ENCODE data around the gene SGO2.

The SGO2 gene

DNA sequence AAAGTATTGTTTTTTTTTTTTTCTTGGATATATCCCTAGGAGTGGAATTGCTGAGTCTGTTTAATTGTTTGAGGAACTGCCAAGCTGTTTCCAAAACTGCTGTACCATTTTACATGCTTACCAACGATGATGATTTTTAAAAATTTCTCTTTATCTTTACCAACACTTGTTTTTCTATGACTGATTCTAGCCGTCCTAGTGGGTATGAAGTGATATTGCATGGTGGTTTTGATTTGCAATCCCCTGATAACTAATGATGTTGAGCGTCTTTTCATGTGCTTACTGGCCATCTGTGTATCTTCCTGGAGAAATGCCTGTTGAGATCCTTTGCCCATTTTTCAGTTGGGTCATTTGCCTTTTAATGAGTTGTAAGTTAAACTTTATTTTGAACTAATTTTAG, 51.0 kb downstream of the SGO2 start:
- ChIA-PET POLR2A (no interaction called here), CTCF (interaction anchor here (0.6 to 1.9 kb wide), 4 partner anchors 9 to 127 kb away, joined by 3 to 11 read pairs (median 4); partner anchors contain the start of gene AOX1)
- WGBS (ENCODE audit: insufficient coverage), result 100% methylated on average over 1 of the region's 3 CpGs
- Histone ChIP-seq H3K9me3 (ENCODE audit: control extremely low read depth in 1 of 5, control insufficient read depth in 4 of 5, insufficient read depth in 2 of 5, low read depth in 1 of 5, low read length in 4 of 5) (no peaks in the 10 kb centered on the region), H3K27ac (ENCODE audit: insufficient read depth in 1 of 2, low read depth in 1 of 2, low read length in 2 of 2, poor library complexity in 1 of 2, severe bottlenecking in 2 of 2) (no peak overlapping the region), H3K4me1 (ENCODE audit: control extremely low read depth in 1 of 4, control insufficient read depth in 4 of 4, insufficient read depth in 4 of 4, low read length in 3 of 4) (no peaks in the 10 kb centered on the region), H3K4me3 (ENCODE audit: control insufficient read depth in 1 of 7, extremely low read depth in 1 of 7, insufficient read depth in 4 of 7, low read depth in 2 of 7, low read length in 6 of 7) (no peak overlapping the region), H3K36me3 (ENCODE audit: control insufficient read depth in 4 of 4, insufficient read depth in 4 of 4, low read length in 3 of 4) (peaks cover 0 to 17% (median 5%) of the 10 kb centered on the region in 4 experiments), H3K27me3 (replicated peaks in 2 of 5; ENCODE audit: control insufficient read depth in 4 of 5, insufficient read depth in 5 of 5, low read length in 4 of 5) (no peaks in the 10 kb centered on the region)
- DNase-seq, result peak; percentile 5 to 50 (median 41)

DNA sequence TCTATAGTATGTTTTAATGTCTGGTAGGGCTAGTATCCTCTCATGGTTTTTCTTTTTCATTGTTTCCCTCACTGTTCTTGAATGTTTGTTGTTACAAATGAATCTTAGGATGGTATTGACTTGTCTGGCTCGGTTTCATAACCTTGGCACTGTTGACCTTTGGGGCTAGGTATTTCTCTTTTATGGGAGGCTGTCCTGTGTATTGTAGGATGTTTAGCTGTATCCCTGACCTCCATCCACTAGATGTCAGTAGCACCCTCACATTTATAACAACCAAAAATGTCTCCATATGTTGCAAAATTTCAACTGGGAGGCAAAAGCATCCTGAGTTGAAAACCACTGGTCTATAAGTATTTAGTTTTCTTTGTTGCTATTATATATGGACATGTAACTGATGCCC, 52.8 kb downstream of the SGO2 start:
- DNase-seq, result peak; percentile 38 to 72 (median 64)
- POLR2A ChIA-PET, result no interaction called here
- Histone ChIP-seq H3K9me3 (ENCODE audit: control extremely low read depth in 1 of 5, control insufficient read depth in 4 of 5, insufficient read depth in 2 of 5, low read depth in 1 of 5, low read length in 4 of 5) (no peaks in the 10 kb centered on the region), H3K36me3 (ENCODE audit: control insufficient read depth in 4 of 4, insufficient read depth in 4 of 4, low read length in 3 of 4) (peaks cover 0 to 14% (median 2%) of the 10 kb centered on the region in 4 experiments), H3K27me3 (replicated peaks in 2 of 5; ENCODE audit: control insufficient read depth in 4 of 5, insufficient read depth in 5 of 5, low read length in 4 of 5) (no peaks in the 10 kb centered on the region), H3K4me1 (ENCODE audit: control extremely low read depth in 1 of 4, control insufficient read depth in 4 of 4, insufficient read depth in 4 of 4, low read length in 3 of 4) (no peaks in the 10 kb centered on the region), H3K4me3 (ENCODE audit: control insufficient read depth in 1 of 7, extremely low read depth in 1 of 7, insufficient read depth in 4 of 7, low read depth in 2 of 7, low read length in 6 of 7) (no peak overlapping the region), H3K27ac (ENCODE audit: insufficient read depth in 1 of 2, low read depth in 1 of 2, low read length in 2 of 2, poor library complexity in 1 of 2, severe bottlenecking in 2 of 2) (no peak overlapping the region)
- CTCF ChIA-PET, result interaction anchor here (1.0 to 1.6 kb wide), 4 partner anchors 19 to 125 kb away, joined by 3 to 10 read pairs (median 4); no protein-coding TSS in a partner anchor
- WGBS (ENCODE audit: insufficient coverage), result no CpG with 5 or more reads among the region's 1 CpG

DNA sequence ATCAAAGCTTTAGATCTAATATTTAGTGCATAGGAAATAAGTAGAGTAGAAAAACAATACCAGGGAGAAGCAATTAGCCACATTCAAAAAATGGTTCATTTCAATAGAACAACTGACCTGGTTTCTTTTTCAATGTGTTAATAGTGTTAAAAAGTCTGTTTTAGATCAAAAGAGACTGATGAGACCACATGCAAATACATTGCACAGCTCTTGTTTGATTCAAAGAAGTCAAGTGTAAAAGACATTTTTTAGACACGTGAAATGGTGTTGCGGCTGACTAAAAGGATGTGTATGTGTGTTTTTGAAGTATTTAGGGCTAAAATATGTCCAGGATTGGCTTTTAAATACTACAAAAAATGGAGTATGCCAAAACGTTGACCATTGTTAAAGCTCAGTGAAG, 58.6 kb downstream of the SGO2 start:
- ChIA-PET CTCF (interaction anchor here (1.2 kb wide), 1 partner anchor 119 kb away, joined by 6 read pairs; no protein-coding TSS in a partner anchor), POLR2A (interaction anchor here (0.6 kb wide), 1 partner anchor 77 kb away, joined by 3 read pairs; no protein-coding TSS in a partner anchor)
- H3K27me3 ChIP-seq (replicated peaks in 2 of 5; ENCODE audit: control insufficient read depth in 4 of 5, insufficient read depth in 5 of 5, low read length in 4 of 5), result peaks cover 0 to 4% (median 0%) of the 10 kb centered on the region in 5 experiments
- 100% methylated on average over 2 of the region's 3 CpGs for WGBS (ENCODE audit: insufficient coverage)
- H3K4me1 ChIP-seq (ENCODE audit: control extremely low read depth in 1 of 4, control insufficient read depth in 4 of 4, insufficient read depth in 4 of 4, low read length in 3 of 4), result peaks cover 0 to 11% (median 9%) of the 10 kb centered on the region in 4 experiments
- H3K36me3 ChIP-seq (ENCODE audit: control insufficient read depth in 4 of 4, insufficient read depth in 4 of 4, low read length in 3 of 4), result peaks cover 0 to 6% (median 1%) of the 10 kb centered on the region in 4 experiments
- H3K9me3 ChIP-seq (ENCODE audit: control extremely low read depth in 1 of 5, control insufficient read depth in 4 of 5, insufficient read depth in 2 of 5, low read depth in 1 of 5, low read length in 4 of 5), result no peaks in the 10 kb centered on the region
- H3K27ac ChIP-seq (ENCODE audit: insufficient read depth in 1 of 2, low read depth in 1 of 2, low read length in 2 of 2, poor library complexity in 1 of 2, severe bottlenecking in 2 of 2), result no peak overlapping the region
- no peak for DNase-seq
- no peak overlapping the region for H3K4me3 ChIP-seq (ENCODE audit: control insufficient read depth in 1 of 7, extremely low read depth in 1 of 7, insufficient read depth in 4 of 7, low read depth in 2 of 7, low read length in 6 of 7)

DNA sequence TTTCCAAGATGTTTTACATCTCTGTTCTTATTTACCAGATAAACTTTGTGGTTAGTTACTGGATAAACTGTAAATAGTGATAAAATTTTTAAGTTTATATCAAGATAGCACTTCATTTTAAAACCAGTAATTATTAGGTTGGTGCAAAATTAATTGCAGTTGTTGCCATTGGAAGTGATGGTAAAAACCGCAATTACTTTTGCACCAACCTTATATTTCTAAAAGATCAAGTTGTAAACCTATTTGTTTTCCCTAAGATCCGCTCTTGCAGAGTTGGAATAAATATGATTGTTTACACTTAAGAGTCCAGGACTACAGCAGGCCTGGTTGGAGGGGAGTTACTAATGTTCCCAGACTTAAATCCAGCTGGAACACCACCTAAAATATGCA, 59.3 kb downstream of the SGO2 start:
- peaks cover 0 to 4% (median 0%) of the 10 kb centered on the region in 5 experiments for H3K27me3 ChIP-seq (replicated peaks in 2 of 5; ENCODE audit: control insufficient read depth in 4 of 5, insufficient read depth in 5 of 5, low read length in 4 of 5)
- no peaks in the 10 kb centered on the region for H3K9me3 ChIP-seq (ENCODE audit: control extremely low read depth in 1 of 5, control insufficient read depth in 4 of 5, insufficient read depth in 2 of 5, low read depth in 1 of 5, low read length in 4 of 5)
- H3K4me1 ChIP-seq (ENCODE audit: control extremely low read depth in 1 of 4, control insufficient read depth in 4 of 4, insufficient read depth in 4 of 4, low read length in 3 of 4), result peaks cover 0 to 11% (median 9%) of the 10 kb centered on the region in 4 experiments
- peaks cover 0 to 3% (median 1%) of the 10 kb centered on the region in 4 experiments for H3K36me3 ChIP-seq (ENCODE audit: control insufficient read depth in 4 of 4, insufficient read depth in 4 of 4, low read length in 3 of 4)
- CTCF ChIA-PET, result interaction anchor here (1.0 to 2.4 kb wide), 5 partner anchors 9 to 119 kb away, joined by 3 to 10 read pairs (median 6); no protein-coding TSS in a partner anchor
- POLR2A ChIA-PET, result interaction anchor here (0.6 kb wide), 1 partner anchor 77 kb away, joined by 3 read pairs; no protein-coding TSS in a partner anchor
- WGBS (ENCODE audit: insufficient coverage), result no CpG with 5 or more reads among the region's 2 CpGs
- no peak overlapping the region for H3K27ac ChIP-seq (ENCODE audit: insufficient read depth in 1 of 2, low read depth in 1 of 2, low read length in 2 of 2, poor library complexity in 1 of 2, severe bottlenecking in 2 of 2)
- H3K4me3 ChIP-seq (ENCODE audit: control insufficient read depth in 1 of 7, extremely low read depth in 1 of 7, insufficient read depth in 4 of 7, low read depth in 2 of 7, low read length in 6 of 7), result peak overlapping the region; percentile 62 to 97 (median 78)
- no peak for DNase-seq

DNA sequence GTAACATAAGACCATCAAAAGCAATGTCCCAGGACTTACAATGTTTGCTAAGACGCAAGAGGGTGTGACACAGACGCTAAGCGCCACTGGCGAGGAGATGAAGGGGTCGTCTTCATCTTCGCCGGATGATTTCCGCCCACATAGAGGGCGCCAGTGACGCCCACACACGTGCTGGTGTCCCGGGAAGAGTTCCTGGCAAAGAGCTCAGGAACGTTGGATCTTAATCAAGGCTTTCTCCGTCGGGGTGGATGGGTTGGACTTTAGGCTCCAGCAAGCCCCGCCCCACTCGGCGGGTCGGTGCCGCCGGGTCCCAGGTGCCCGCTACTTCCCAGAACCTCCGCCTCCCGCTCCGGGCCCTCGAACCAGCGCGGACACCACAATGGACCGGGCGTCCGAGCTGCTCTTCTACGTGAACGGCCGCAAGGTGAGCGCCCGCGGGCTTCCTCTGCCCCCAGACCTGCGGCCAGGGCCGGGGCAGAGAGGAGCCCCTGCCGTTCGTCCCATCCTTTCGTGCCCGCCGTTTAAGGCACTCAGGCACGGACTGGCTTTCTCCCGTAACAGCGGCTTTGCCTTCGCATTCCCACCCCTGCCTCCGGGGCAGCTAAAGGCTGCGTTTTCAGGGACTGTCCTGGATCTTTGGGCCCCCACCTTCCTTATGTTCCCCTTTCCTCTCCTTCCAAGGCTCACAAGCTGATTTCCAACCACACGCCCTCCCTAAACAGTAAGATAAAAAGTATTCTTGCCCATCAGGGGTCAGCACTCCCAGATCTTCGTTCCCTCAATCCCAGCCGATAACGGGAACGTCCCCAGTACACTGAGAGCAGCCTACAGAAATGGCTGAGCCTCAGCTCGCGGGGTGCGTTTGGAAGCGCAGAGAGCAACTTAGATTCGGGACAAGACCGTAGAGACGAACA, 60.0 kb downstream of the SGO2 start, which contains the start of gene AOX1:
Gene AOX1, plus strand, starts transcription at position 285 of the 914 bp plus-strand sequence. Its CDS starts 95 bp downstream, at position 380.
- Histone ChIP-seq H3K36me3 (ENCODE audit: control insufficient read depth in 4 of 4, insufficient read depth in 4 of 4, low read length in 3 of 4) (no peaks in the 10 kb centered on the region), H3K4me3 (ENCODE audit: control insufficient read depth in 1 of 7, extremely low read depth in 1 of 7, insufficient read depth in 4 of 7, low read depth in 2 of 7, low read length in 6 of 7) (peak within 1 kb of the TSS; percentile 62 to 97 (median 78)), H3K27ac (ENCODE audit: insufficient read depth in 1 of 2, low read depth in 1 of 2, low read length in 2 of 2, poor library complexity in 1 of 2, severe bottlenecking in 2 of 2) (no peak within 1 kb of the TSS), H3K27me3 (replicated peaks in 2 of 5; ENCODE audit: control insufficient read depth in 4 of 5, insufficient read depth in 5 of 5, low read length in 4 of 5) (peaks cover 0 to 4% (median 0%) of the 10 kb centered on the region in 5 experiments), H3K9me3 (ENCODE audit: control extremely low read depth in 1 of 5, control insufficient read depth in 4 of 5, insufficient read depth in 2 of 5, low read depth in 1 of 5, low read length in 4 of 5) (no peaks in the 10 kb centered on the region), H3K4me1 (ENCODE audit: control extremely low read depth in 1 of 4, control insufficient read depth in 4 of 4, insufficient read depth in 4 of 4, low read length in 3 of 4) (peaks cover 0 to 11% (median 9%) of the 10 kb centered on the region in 4 experiments)
- POLR2A ChIA-PET, result no interaction called here
- CTCF ChIA-PET, result interaction anchor here (1.0 to 2.4 kb wide), 8 partner anchors 9 to 119 kb away, joined by 3 to 10 read pairs (median 5); no protein-coding TSS in a partner anchor
- 3% methylated on average over 51 of the region's 62 CpGs for WGBS (ENCODE audit: insufficient coverage)
- DNase-seq, result peak; percentile 17 to 61 (median 41)

DNA sequence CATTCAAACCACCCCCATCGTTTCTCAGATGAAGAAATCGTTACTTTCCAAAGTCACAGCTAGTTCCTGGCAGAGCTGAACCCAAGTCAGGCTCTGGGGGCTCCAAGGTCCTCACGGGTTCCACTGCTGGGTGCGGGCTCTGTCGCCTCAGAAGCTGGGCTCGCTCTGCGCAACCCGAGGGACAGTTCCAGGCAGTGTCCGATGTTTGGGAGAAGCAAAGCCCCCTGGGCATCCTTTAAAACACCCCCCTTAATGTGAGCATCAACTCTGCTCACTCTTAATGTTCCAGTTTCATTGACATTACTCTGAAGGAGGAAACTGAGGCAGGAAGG, 60.6 kb downstream of the SGO2 start:
- no peak for DNase-seq
- POLR2A ChIA-PET, result no interaction called here
- Histone ChIP-seq H3K9me3 (ENCODE audit: control extremely low read depth in 1 of 5, control insufficient read depth in 4 of 5, insufficient read depth in 2 of 5, low read depth in 1 of 5, low read length in 4 of 5) (no peaks in the 10 kb centered on the region), H3K4me3 (ENCODE audit: control insufficient read depth in 1 of 7, extremely low read depth in 1 of 7, insufficient read depth in 4 of 7, low read depth in 2 of 7, low read length in 6 of 7) (peak overlapping the region in 4 of 7 experiments; percentile 74 to 97 (median 90)), H3K4me1 (ENCODE audit: control extremely low read depth in 1 of 4, control insufficient read depth in 4 of 4, insufficient read depth in 4 of 4, low read length in 3 of 4) (peaks cover 0 to 11% (median 9%) of the 10 kb centered on the region in 4 experiments), H3K27ac (ENCODE audit: insufficient read depth in 1 of 2, low read depth in 1 of 2, low read length in 2 of 2, poor library complexity in 1 of 2, severe bottlenecking in 2 of 2) (no peak overlapping the region), H3K27me3 (replicated peaks in 2 of 5; ENCODE audit: control insufficient read depth in 4 of 5, insufficient read depth in 5 of 5, low read length in 4 of 5) (peaks cover 0 to 4% (median 0%) of the 10 kb centered on the region in 5 experiments), H3K36me3 (ENCODE audit: control insufficient read depth in 4 of 4, insufficient read depth in 4 of 4, low read length in 3 of 4) (no peaks in the 10 kb centered on the region)
- WGBS (ENCODE audit: insufficient coverage), result 71% methylated on average over 7 of the region's 9 CpGs
- CTCF ChIA-PET, result interaction anchor here (1.0 to 2.4 kb wide), 9 partner anchors 10 to 119 kb away, joined by 3 to 10 read pairs (median 4); no protein-coding TSS in a partner anchor

Data from common myeloid progenitor, CD34-positive (primary cell).